Effector memory CD4-positive, alpha-beta T cell (primary cell): ENCODE results near the gene SHLD2.
"Not testable (repeated sequence)": the region's sequence is repeated elsewhere in the genome, so short reads cannot be mapped to it uniquely, and the experiment has no call there.

ENCODE experiments used
- DNase-seq, 3 donors: peaks; one replicate each; pipeline ENCODE4 v3.0.0-alpha.2; 2020
- H3K27ac ChIP-seq: 2 replicates; pipeline ENCODE4 v1.7.0; 2013; ENCODE audit warnings: mild to moderate bottlenecking, low read length, moderate library complexity; ENCODE audit not compliant: insufficient read depth, poor library complexity, severe bottlenecking
- H3K27me3 ChIP-seq: replicated peaks from 2 replicates; pipeline ENCODE4 v1.7.0; 2013; ENCODE audit warnings: mild to moderate bottlenecking, low read length; ENCODE audit not compliant: insufficient read depth, control insufficient read depth, poor library complexity, severe bottlenecking
- H3K36me3 ChIP-seq: 2 replicates; pipeline ENCODE4 v1.7.0; 2013; ENCODE audit warnings: mild to moderate bottlenecking, low read length, moderate library complexity; ENCODE audit not compliant: control insufficient read depth, insufficient read depth
- H3K4me1 ChIP-seq: 2 replicates; pipeline ENCODE4 v1.7.0; 2013; ENCODE audit warnings: low read length, mild to moderate bottlenecking; ENCODE audit not compliant: control insufficient read depth, insufficient read depth, poor library complexity, severe bottlenecking
- H3K4me3 ChIP-seq: 2 replicates; pipeline ENCODE4 v1.7.0; 2013; ENCODE audit warnings: low read length, low read depth, mild to moderate bottlenecking; ENCODE audit not compliant: insufficient read depth, poor library complexity, severe bottlenecking
- H3K9me3 ChIP-seq: 2 replicates; pipeline ENCODE4 v1.7.0; 2013; ENCODE audit warnings: mild to moderate bottlenecking, low read length, moderate library complexity; ENCODE audit not compliant: control insufficient read depth

Gene SHLD2

DNA sequence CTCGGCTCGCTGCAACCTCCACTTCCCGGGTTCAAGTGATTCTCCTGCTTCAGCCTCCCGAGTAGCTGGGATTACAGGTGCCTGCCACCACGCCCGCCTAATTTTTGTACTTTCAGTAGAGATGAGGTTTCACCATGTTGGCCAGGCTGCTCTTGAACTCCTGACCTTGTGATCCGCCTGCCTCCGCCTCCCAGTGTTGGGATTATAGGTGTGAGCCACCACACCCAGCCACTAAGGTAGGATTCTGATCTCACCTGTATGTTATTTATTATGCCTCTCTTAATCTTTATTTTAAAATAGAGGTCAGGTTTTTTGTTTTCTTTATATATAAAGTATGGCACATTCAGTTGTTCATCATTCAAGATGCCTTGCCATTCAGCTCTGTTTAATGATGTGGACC is 9.7 kb downstream of the SHLD2 start:
- not testable (repeated sequence) for H3K9me3 ChIP-seq, DNase-seq, H3K4me1 ChIP-seq, H3K4me3 ChIP-seq, H3K27me3 ChIP-seq, H3K27ac ChIP-seq
- peaks cover 24% of the 10 kb centered on the region for H3K36me3 ChIP-seq

DNA sequence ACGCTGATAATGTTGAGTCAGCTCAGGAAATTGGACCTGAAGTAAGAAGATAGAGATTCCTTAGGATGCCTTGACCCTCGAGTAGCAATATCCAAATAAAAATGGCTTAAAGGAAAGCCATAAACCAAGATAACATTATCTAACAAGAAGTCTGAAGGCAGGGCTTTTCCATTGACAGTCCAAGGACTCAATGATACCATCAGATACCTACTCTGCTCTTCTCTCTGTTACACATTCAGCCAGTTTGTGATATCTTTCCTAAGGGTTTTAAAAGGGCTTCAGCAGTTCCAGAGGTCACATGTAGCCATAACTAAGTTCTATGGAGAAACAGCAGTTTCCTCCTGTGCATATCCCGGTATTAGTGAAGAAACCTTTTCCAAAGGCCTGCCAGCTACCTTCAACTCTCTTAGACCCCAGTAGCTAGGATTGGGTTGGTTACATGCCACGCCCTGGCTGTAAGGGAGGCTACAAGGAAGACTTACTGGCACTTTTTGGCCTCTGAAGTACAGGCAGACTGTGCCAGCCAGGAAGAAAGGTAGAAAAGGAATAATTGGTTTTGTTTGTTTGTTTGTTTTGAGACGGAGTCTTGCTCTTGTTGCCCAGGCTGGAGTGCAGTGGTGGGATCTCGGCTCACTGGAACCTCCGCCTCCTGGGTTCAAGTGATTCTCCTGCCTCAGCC is 10.6 kb downstream of the SHLD2 start:
- no peaks in the 10 kb centered on the region for H3K4me1 ChIP-seq
- DNase-seq = no peak
- no peaks in the 10 kb centered on the region for H3K27me3 ChIP-seq
- H3K27ac ChIP-seq = no peak overlapping the region
- no peaks in the 10 kb centered on the region for H3K9me3 ChIP-seq
- H3K4me3 ChIP-seq = no peak overlapping the region
- H3K36me3 ChIP-seq = peaks cover 24% of the 10 kb centered on the region

DNA sequence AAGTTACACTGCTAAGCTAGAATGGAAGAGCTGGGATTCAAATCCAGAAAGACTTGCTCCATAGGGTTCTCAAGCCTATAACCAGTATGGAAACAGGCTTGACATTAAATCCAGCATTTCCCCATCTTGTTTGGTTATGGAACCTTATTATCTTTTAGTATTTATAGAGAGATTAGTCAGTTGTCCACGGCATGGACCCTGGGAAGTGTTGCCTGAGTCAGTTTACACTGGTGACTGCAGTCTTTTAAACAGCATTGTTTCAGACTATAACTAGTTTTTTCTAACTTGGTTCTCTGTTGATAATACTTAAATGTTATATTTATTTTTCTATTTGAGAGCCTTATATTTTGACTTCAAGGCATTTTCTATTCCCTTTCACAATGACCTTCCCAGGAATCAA is 23.1 kb downstream of the SHLD2 start:
- not testable (repeated sequence) for H3K4me3 ChIP-seq, H3K27ac ChIP-seq, DNase-seq, H3K9me3 ChIP-seq, H3K27me3 ChIP-seq, H3K4me1 ChIP-seq, H3K36me3 ChIP-seq

DNA sequence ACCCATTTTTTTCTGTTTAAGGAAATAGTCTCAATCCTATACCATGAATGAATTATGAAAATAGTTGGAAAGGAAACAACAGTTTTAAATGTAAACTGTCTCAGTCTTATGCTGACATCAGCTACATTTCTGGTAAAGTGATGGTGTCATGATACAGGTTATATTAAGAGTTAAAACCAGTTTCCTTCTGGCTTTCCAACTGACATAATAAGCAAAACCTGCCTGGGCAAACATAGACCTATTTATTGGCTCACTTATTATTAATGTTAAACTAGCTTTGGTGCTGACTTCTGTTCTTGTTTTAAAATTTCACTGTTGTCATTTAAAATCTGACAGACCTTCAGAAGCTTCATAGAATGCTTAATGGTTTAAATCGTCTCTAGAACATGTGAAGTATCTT is 24.0 kb downstream of the SHLD2 start:
- H3K27ac ChIP-seq, H3K4me1 ChIP-seq, H3K36me3 ChIP-seq, H3K9me3 ChIP-seq, H3K27me3 ChIP-seq, DNase-seq, H3K4me3 ChIP-seq: not testable (repeated sequence)

DNA sequence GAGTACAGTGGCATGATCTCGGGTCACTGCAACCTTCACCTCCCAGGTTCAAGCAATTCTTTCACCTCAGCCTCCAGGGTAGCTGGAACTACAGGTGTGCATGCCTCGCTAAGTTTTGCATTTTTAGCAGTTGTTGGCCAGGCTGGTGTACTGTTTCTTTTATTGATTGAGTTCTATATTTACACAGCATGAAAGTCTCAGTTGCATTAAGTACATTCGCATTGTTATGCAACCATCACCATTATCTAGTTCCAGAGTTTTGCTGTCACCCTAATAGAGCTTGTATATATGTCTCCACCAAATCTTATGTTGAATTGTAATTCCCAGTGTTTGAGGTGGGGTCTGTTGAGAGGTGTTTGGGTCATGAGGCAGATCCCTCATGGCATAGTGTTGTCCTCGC is 28.3 kb downstream of the SHLD2 start:
- not testable (repeated sequence) for H3K4me1 ChIP-seq, H3K4me3 ChIP-seq, DNase-seq, H3K27me3 ChIP-seq, H3K9me3 ChIP-seq, H3K27ac ChIP-seq, H3K36me3 ChIP-seq

DNA sequence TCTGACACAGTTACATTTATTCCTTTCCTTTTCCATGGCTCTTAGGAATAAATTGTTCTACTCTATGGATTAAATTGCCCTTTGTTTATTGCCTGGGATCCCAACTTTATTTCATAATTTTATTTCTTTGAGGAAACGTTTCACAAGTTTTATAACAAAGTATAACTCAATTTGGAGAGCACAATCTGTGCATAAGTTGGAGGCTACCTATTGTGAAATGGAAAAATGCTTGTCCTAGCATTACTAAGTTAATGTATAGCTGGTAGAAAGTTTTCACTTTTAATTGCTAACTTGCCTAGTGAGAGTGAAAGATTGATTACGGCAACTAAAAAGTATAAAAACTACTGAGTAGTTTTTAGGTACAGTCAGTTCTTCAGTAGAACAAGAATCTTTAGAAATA is 32.0 kb downstream of the SHLD2 start:
- H3K27ac ChIP-seq, H3K4me3 ChIP-seq, H3K27me3 ChIP-seq, H3K4me1 ChIP-seq, DNase-seq, H3K36me3 ChIP-seq, H3K9me3 ChIP-seq: not testable (repeated sequence)

DNA sequence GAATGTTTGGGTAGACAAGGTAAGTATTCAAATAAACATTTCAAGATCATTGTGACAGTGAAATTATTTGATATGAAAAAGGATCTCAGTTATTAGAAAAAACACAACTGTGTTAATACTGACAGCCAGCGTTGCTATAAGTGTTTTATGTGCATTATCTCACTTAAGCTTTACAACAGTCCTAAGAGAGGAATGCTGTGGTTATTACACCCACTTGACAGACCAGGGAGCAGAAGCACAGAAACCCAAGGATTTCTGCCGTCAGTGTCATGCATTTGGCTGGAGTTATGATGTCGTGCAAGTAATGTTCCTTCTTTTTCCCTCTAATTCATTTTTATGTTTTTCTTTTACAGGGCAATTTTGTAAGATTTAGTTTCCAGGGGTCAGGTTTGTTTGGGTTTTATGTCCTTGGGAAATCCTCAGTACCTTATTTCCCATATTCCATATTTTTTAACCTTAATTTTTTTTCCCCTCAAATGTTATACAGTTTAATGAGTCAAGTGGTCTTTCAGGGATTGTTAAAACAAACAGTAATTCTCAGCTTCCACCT is 32.7 kb downstream of the SHLD2 start:
- not testable (repeated sequence) for H3K4me3 ChIP-seq, H3K36me3 ChIP-seq, DNase-seq, H3K27ac ChIP-seq, H3K27me3 ChIP-seq, H3K4me1 ChIP-seq, H3K9me3 ChIP-seq

DNA sequence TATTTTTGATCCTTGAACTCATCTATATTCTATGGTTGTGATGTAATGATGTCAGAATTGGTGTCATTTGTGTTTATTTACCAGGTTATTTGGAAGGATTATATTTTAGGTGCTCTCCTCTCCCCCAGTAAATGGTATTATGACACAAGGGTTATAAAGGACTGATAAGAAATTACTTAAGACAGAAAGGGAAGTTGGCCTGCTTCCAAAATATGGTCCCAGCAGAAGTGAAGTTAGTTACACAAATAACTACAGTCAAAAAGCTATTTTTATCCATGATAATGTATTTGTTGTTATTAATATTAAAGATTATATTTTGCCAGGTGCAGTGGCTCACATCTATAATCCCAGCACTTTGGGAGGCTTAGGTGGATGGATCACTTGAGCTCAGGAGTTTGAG is 37.2 kb downstream of the SHLD2 start:
- not testable (repeated sequence) for H3K27ac ChIP-seq, DNase-seq, H3K4me1 ChIP-seq, H3K4me3 ChIP-seq, H3K36me3 ChIP-seq, H3K27me3 ChIP-seq, H3K9me3 ChIP-seq

DNA sequence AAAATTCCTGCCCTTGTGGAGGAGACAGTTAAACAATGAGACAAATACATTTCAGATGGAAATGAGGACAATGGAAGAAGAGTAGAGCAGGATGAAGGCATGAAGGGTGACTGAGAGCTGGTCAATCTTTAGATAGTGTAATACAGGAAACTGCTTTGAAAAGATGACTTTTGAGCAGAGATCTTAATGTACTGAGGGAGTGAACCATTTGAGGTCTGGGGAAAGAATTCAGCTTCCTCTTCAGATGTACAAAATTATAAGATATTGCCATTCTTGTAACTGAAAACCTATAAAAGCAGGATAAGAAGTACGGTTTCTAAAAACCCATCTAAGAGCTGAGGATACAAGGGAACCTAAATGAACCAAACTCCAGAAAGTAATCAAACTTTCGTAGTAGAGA is 38.9 kb downstream of the SHLD2 start:
- not testable (repeated sequence) for H3K36me3 ChIP-seq, H3K27ac ChIP-seq, H3K27me3 ChIP-seq, DNase-seq, H3K4me1 ChIP-seq, H3K4me3 ChIP-seq, H3K9me3 ChIP-seq

DNA sequence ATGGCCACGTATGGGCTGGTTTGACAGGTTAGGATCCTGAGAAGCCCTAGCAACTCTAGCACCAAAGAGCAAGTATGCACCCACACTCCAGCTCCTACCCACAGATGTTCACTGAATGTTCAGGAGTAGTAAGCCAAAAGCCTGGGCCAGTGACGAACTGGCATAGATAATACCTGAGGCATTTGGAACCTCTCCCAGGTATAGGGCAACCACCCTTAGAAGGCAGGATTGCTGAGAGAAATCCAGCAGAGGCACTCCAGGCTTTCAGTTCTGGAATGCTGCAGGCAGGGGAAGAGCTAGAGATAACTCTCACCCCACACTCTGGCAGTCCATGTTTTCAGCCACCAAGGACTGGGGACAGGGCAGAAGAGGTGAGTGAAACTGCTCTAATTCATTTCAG is 39.4 kb downstream of the SHLD2 start:
- DNase-seq, H3K4me3 ChIP-seq: not testable (repeated sequence)

More for the DNA sequence above, 39.4 kb downstream of the SHLD2 start:
- H3K36me3 ChIP-seq, H3K27me3 ChIP-seq, H3K9me3 ChIP-seq, H3K27ac ChIP-seq, H3K4me1 ChIP-seq: not testable (repeated sequence)
